Kidney epithelial cell (primary cell): ENCODE measurements around the gene TMEM252. TPM values are rescaled to one million over a fixed set of nuclear protein-coding genes. Genes with fewer than 3 reads are reported as not detected.

Experiments used
- DNase-seq: peaks from one replicate; pipeline ENCODE4 v3.0.0-alpha.2; 2010; ENCODE audit warnings: low read depth
- H3K27me3 ChIP-seq: 2 replicates; pipeline ENCODE4 v1.6.0; 2011; ENCODE audit warnings: low read length; ENCODE audit not compliant: control insufficient read depth, insufficient read depth
- H3K36me3 ChIP-seq: 2 replicates; pipeline ENCODE4 v1.5.1; 2011; ENCODE audit warnings: low read length; ENCODE audit not compliant: control insufficient read depth, insufficient read depth
- H3K4me3 ChIP-seq: 2 replicates; pipeline ENCODE4 v1.5.1; 2011; ENCODE audit warnings: low read depth, mild to moderate bottlenecking, control low read depth, low read length
- total RNA-seq: library from RNA; depleted of rRNA; stranded (reverse); fragments of >200 nt; gene quantifications from 2 replicates; pipeline ENCODE4 v1.2.3, GENCODE V29; 2015
- TF ChIP-seq, protein P1 (sequence below): IDR thresholded peaks from 2 replicates; pipeline ENCODE4 v1.5.1; 2011; ENCODE audit warnings: mild to moderate bottlenecking, moderate library complexity, low read length, control low read depth, inconsistent platforms; ENCODE audit not compliant: insufficient read depth, poor library complexity, severe bottlenecking

TMEM252 gene
- total RNA-seq, 1 donor from 2014 or later = not detected

- TF ChIP-seq, protein P1, sequence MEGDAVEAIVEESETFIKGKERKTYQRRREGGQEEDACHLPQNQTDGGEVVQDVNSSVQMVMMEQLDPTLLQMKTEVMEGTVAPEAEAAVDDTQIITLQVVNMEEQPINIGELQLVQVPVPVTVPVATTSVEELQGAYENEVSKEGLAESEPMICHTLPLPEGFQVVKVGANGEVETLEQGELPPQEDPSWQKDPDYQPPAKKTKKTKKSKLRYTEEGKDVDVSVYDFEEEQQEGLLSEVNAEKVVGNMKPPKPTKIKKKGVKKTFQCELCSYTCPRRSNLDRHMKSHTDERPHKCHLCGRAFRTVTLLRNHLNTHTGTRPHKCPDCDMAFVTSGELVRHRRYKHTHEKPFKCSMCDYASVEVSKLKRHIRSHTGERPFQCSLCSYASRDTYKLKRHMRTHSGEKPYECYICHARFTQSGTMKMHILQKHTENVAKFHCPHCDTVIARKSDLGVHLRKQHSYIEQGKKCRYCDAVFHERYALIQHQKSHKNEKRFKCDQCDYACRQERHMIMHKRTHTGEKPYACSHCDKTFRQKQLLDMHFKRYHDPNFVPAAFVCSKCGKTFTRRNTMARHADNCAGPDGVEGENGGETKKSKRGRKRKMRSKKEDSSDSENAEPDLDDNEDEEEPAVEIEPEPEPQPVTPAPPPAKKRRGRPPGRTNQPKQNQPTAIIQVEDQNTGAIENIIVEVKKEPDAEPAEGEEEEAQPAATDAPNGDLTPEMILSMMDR = no peak
- H3K27me3 ChIP-seq = no peaks in the 10 kb centered on the region
- H3K4me3 ChIP-seq = no peak overlapping the region
- no peak for DNase-seq
- H3K36me3 ChIP-seq = no peaks in the 10 kb centered on the region
Observed at GRCh38 chr9:68508547-68508946, 32.1 kb downstream of the TMEM252 start.

- TF ChIP-seq, protein P1 = no peak
- no peak overlapping the region for H3K4me3 ChIP-seq
- H3K27me3 ChIP-seq = no peaks in the 10 kb centered on the region
- no peaks in the 10 kb centered on the region for H3K36me3 ChIP-seq
- DNase-seq = no peak
Observed at GRCh38 chr9:68507806-68508145, 32.9 kb downstream of the TMEM252 start.

- Histone ChIP-seq H3K27me3 (no peaks in the 10 kb centered on the region), H3K4me3 (no peak overlapping the region), H3K36me3 (no peaks in the 10 kb centered on the region)
- TF ChIP-seq, protein P1 = peak; percentile 50
- DNase-seq = no peak
Observed at GRCh38 chr9:68507130-68507805, 33.4 kb downstream of the TMEM252 start.

GRCh38 chr9:68506551-68506950, 34.1 kb downstream of the TMEM252 start:
- Histone ChIP-seq H3K36me3 (no peaks in the 10 kb centered on the region), H3K4me3 (no peak overlapping the region), H3K27me3 (no peaks in the 10 kb centered on the region)
- no peak for DNase-seq
- TF ChIP-seq, protein P1 = no peak

- no peak for DNase-seq
- H3K36me3 ChIP-seq = no peaks in the 10 kb centered on the region
- TF ChIP-seq, protein P1 = no peak
- no peaks in the 10 kb centered on the region for H3K27me3 ChIP-seq
- no peak overlapping the region for H3K4me3 ChIP-seq
Observed at GRCh38 chr9:68505681-68506409, 34.8 kb downstream of the TMEM252 start.
